UCSD-AML1 (cell line): Measurements from ENCODE around the gene TAS1R1.

Experiments
- DNase-seq: peaks from one replicate; lab custom pipeline; 2025; ENCODE audit not compliant: unreplicated experiment; lab: John Stamatoyannopoulos, UW

TAS1R1 gene

GRCh38 chr1:6628971-6629479 is 73.9 kb downstream of the TAS1R1 start:
- DNase-seq, result no peak
